ENCODE measurements around the gene OR5K4.

Gene OR5K4

GRCh38 chr3:98353554-98353953 lies at the start of gene OR5K4:
Gene OR5K4, plus strand, starts transcription at chr3:98353854. Its CDS starts 0 bp downstream, at chr3:98353854.
- DNase-seq (ENCODE audit: low spot score): no peak

- DNase-seq (ENCODE audit: low spot score): no peak
Observed at GRCh38 chr3:98322101-98322500, 31.6 kb upstream of the OR5K4 start.

GRCh38 chr3:98322686-98323085 lies 31.0 kb upstream of the OR5K4 start:
- DNase-seq (ENCODE audit: low spot score): no peak

GRCh38 chr3:98323425-98323824 lies 30.2 kb upstream of the OR5K4 start:
- DNase-seq (ENCODE audit: low spot score): no peak

GRCh38 chr3:98325055-98325454 lies 28.6 kb upstream of the OR5K4 start:
- DNase-seq (ENCODE audit: low spot score): no peak

GRCh38 chr3:98326105-98326893 lies 27.4 kb upstream of the OR5K4 start:
- no peak for DNase-seq (ENCODE audit: low spot score)

GRCh38 chr3:98326945-98327344 lies 26.7 kb upstream of the OR5K4 start:
- no peak for DNase-seq (ENCODE audit: low spot score)

GRCh38 chr3:98328933-98329332 lies 24.7 kb upstream of the OR5K4 start:
- DNase-seq (ENCODE audit: low spot score): no peak

- DNase-seq (ENCODE audit: low spot score): peak; percentile 52
Observed at GRCh38 chr3:98329392-98330124, 24.1 kb upstream of the OR5K4 start.

- no peak for DNase-seq (ENCODE audit: low spot score)
Observed at GRCh38 chr3:98331329-98331728, 22.3 kb upstream of the OR5K4 start.

- DNase-seq (ENCODE audit: low spot score): peak; percentile 50
Observed at GRCh38 chr3:98333989-98334606, 19.6 kb upstream of the OR5K4 start.

GRCh38 chr3:98339031-98339430 lies 14.6 kb upstream of the OR5K4 start:
- no peak for DNase-seq (ENCODE audit: low spot score)

GRCh38 chr3:98341758-98342157 lies 11.9 kb upstream of the OR5K4 start:
- no peak for DNase-seq (ENCODE audit: low spot score)

- peak; percentile 48 for DNase-seq (ENCODE audit: low spot score)
Observed at GRCh38 chr3:98343647-98344507, 9.8 kb upstream of the OR5K4 start.

GRCh38 chr3:98350082-98350481 lies 3.6 kb upstream of the OR5K4 start:
- DNase-seq (ENCODE audit: low spot score): no peak

GRCh38 chr3:98359250-98359649 lies 5.6 kb downstream of the OR5K4 start:
- DNase-seq (ENCODE audit: low spot score): no peak

- peak; percentile 27 for DNase-seq (ENCODE audit: low spot score)
Observed at GRCh38 chr3:98359993-98360675, 6.5 kb downstream of the OR5K4 start.

GRCh38 chr3:98360681-98361080 lies 7.0 kb downstream of the OR5K4 start:
- no peak for DNase-seq (ENCODE audit: low spot score)

- DNase-seq (ENCODE audit: low spot score): no peak
Observed at GRCh38 chr3:98361289-98361688, 7.6 kb downstream of the OR5K4 start.

GRCh38 chr3:98367464-98368246 lies 14.0 kb downstream of the OR5K4 start:
- DNase-seq (ENCODE audit: low spot score): no peak

- no peak for DNase-seq (ENCODE audit: low spot score)
Observed at GRCh38 chr3:98371186-98371585, 17.5 kb downstream of the OR5K4 start.
